ENCODE results near the gene HDAC9.

The HDAC9 gene

GRCh38 chr7:18893156-18893555 lies 397.6 kb downstream of the HDAC9 start (continued):
- TF ChIP-seq ZBTB49 (tag by site-specific recombination; IDR thresholded peaks at IDR 0.05; ENCODE audit: low read depth) (no peak), SCRT1 (tag by site-specific recombination; IDR thresholded peaks at IDR 0.05; ENCODE audit: borderline replicate concordance) (no peak), ZNF350 (tag by site-specific recombination; IDR thresholded peaks at IDR 0.05) (no peak)

GRCh38 chr7:18894155-18894554 lies 398.6 kb downstream of the HDAC9 start:
- Histone ChIP-seq H3K4me1 (ENCODE audit: control insufficient read depth, insufficient read depth, low read length) (peaks cover 21% of the 10 kb centered on the region), H3K27ac (ENCODE audit: extremely low read depth, low read depth, low read length) (no peak overlapping the region), H3K36me3 (ENCODE audit: control insufficient read depth in 2 of 2, insufficient read depth in 1 of 2, low read length in 2 of 2) (no peaks in the 10 kb centered on the region), H3K4me3 (ENCODE audit: low read depth, low read length) (no peak overlapping the region), H3K9me3 (ENCODE audit: control insufficient read depth, insufficient read depth, low read depth, low read length) (no peaks in the 10 kb centered on the region)
- POLR2A ChIA-PET, result no interaction called here
- CTCF ChIA-PET, result interaction anchor here (0.6 kb wide), 1 partner anchor 682 kb away, joined by 5 read pairs; no protein-coding TSS in a partner anchor
- TF ChIP-seq ZNF792 (tag by site-specific recombination; IDR thresholded peaks at IDR 0.05), result no peak

- H3K36me3 ChIP-seq (ENCODE audit: control insufficient read depth in 2 of 2, insufficient read depth in 1 of 2, low read length in 2 of 2), result no peaks in the 10 kb centered on the region
- TF ChIP-seq ZNF174 (tag by site-specific recombination; IDR thresholded peaks at IDR 0.05), result no peak
- no peak for TF ChIP-seq ZIC2 (tag by site-specific recombination; IDR thresholded peaks at IDR 0.05)
- ChIA-PET CTCF (no interaction called here), POLR2A (no interaction called here)
- no peak overlapping the region for H3K27ac ChIP-seq (ENCODE audit: extremely low read depth, low read depth, low read length)
- no peaks in the 10 kb centered on the region for H3K9me3 ChIP-seq (ENCODE audit: control insufficient read depth, insufficient read depth, low read depth, low read length)
- H3K4me1 ChIP-seq (ENCODE audit: control insufficient read depth, insufficient read depth, low read length), result peaks cover 20% of the 10 kb centered on the region
- no peak overlapping the region for H3K4me3 ChIP-seq (ENCODE audit: low read depth, low read length)
Measured at GRCh38 chr7:18895456-18895855, 399.9 kb downstream of the HDAC9 start.

- Histone ChIP-seq H3K27ac (ENCODE audit: extremely low read depth, low read depth, low read length) (no peak overlapping the region), H3K4me3 (ENCODE audit: low read depth, low read length) (no peak overlapping the region), H3K4me1 (ENCODE audit: control insufficient read depth, insufficient read depth, low read length) (peaks cover 21% of the 10 kb centered on the region), H3K9me3 (ENCODE audit: control insufficient read depth, insufficient read depth, low read depth, low read length) (no peaks in the 10 kb centered on the region), H3K36me3 (ENCODE audit: control insufficient read depth in 2 of 2, insufficient read depth in 1 of 2, low read length in 2 of 2) (no peaks in the 10 kb centered on the region)
- POLR2A ChIA-PET, result no interaction called here
- CTCF ChIA-PET, result no interaction called here
- TF ChIP-seq ZNF112 (tag by site-specific recombination; IDR thresholded peaks at IDR 0.05), result no peak
- TF ChIP-seq OSR2 (tag by site-specific recombination; IDR thresholded peaks at IDR 0.05), result peak; percentile 50; the same call in 1 of the 2 replicates
Measured at GRCh38 chr7:18896343-18896975, 400.9 kb downstream of the HDAC9 start.

GRCh38 chr7:18900236-18900635 lies 404.7 kb downstream of the HDAC9 start:
- Histone ChIP-seq H3K27ac (ENCODE audit: extremely low read depth, low read depth, low read length) (no peak overlapping the region), H3K36me3 (ENCODE audit: control insufficient read depth in 2 of 2, insufficient read depth in 1 of 2, low read length in 2 of 2) (no peaks in the 10 kb centered on the region), H3K9me3 (ENCODE audit: control insufficient read depth, insufficient read depth, low read depth, low read length) (no peaks in the 10 kb centered on the region), H3K4me3 (ENCODE audit: low read depth, low read length) (no peak overlapping the region), H3K4me1 (ENCODE audit: control insufficient read depth, insufficient read depth, low read length) (peaks cover 19% of the 10 kb centered on the region)
- TF ChIP-seq ZBTB20 (tag by site-specific recombination; IDR thresholded peaks at IDR 0.05) (peak; percentile 25; the same call in 1 of the 2 replicates), ZNF510 (tag by site-specific recombination; IDR thresholded peaks at IDR 0.05; ENCODE audit: insufficient replicate concordance) (no peak)
- POLR2A ChIA-PET, result no interaction called here
- CTCF ChIA-PET, result no interaction called here

- Histone ChIP-seq H3K4me3 (ENCODE audit: low read depth, low read length) (no peak overlapping the region), H3K36me3 (ENCODE audit: control insufficient read depth in 2 of 2, insufficient read depth in 1 of 2, low read length in 2 of 2) (no peaks in the 10 kb centered on the region), H3K9me3 (ENCODE audit: control insufficient read depth, insufficient read depth, low read depth, low read length) (no peaks in the 10 kb centered on the region), H3K27ac (ENCODE audit: extremely low read depth, low read depth, low read length) (no peak overlapping the region), H3K4me1 (ENCODE audit: control insufficient read depth, insufficient read depth, low read length) (peaks cover 19% of the 10 kb centered on the region)
- CTCF ChIA-PET, result no interaction called here
- POLR2A ChIA-PET, result no interaction called here
- TF ChIP-seq ZNF626 (tag by site-specific recombination; IDR thresholded peaks at IDR 0.05), result no peak
- TF ChIP-seq ZNF670 (tag by site-specific recombination; IDR thresholded peaks at IDR 0.05; ENCODE audit: low read depth), result no peak
- no peak for TF ChIP-seq ZNF692 (tag by site-specific recombination; IDR thresholded peaks at IDR 0.05)
- TF ChIP-seq ZSCAN18 (tag by site-specific recombination; IDR thresholded peaks at IDR 0.05), result no peak
- no peak for TF ChIP-seq SP2 (tag by site-specific recombination; IDR thresholded peaks at IDR 0.05)
- TF ChIP-seq ZNF175 (tag by site-specific recombination; IDR thresholded peaks at IDR 0.05), result no peak
- TF ChIP-seq SETDB1 (IDR thresholded peaks at IDR 0.05; ENCODE audit: insufficient read length, low read length), result no peak
- no peak for TF ChIP-seq ZNF2 (tag by site-specific recombination; IDR thresholded peaks at IDR 0.05)
- TF ChIP-seq HOXC10 (CRISPR knock-in tag; IDR thresholded peaks at IDR 0.05), result no peak
Measured at GRCh38 chr7:18900803-18901202, 405.3 kb downstream of the HDAC9 start.
